IMR-90 (cell line): ENCODE data around the gene FKBP6.
"Not testable (repeated sequence)": the region's sequence is repeated elsewhere in the genome, so short reads cannot be mapped to it uniquely, and the experiment has no call there.

Source experiments
- MXI1 ChIP-seq: IDR thresholded peaks from 2 replicates; pipeline ENCODE4 v1.6.1; 2012; ENCODE audit warnings: low read depth, mild to moderate bottlenecking, low read length, moderate library complexity, borderline replicate concordance
- NFE2L2 ChIP-seq: fragments of 150-350 bp; IDR thresholded peaks from 2 replicates; pipeline ENCODE4 v1.6.1; 2016; ENCODE audit warnings: low read depth, mild to moderate bottlenecking, low read length
- POLR2A ChIP-seq: IDR thresholded peaks from 2 replicates; pipeline ENCODE4 v1.6.1; 2012; ENCODE audit warnings: mild to moderate bottlenecking, low read depth, low read length
- SMC3 ChIP-seq: fragments of 150-350 bp; IDR thresholded peaks from 2 replicates; pipeline ENCODE4 v1.6.1; 2016; ENCODE audit warnings: low read depth, mild to moderate bottlenecking, antibody characterized with exemption, low read length, moderate library complexity
- TF ChIP-seq, protein P1 (sequence below): conservative IDR thresholded peaks from 2 replicates; pipeline ENCODE4 v1.5.1; 2012; ENCODE audit warnings: mild to moderate bottlenecking, low read depth, low read length, improper control_type of control experiment

DNA sequence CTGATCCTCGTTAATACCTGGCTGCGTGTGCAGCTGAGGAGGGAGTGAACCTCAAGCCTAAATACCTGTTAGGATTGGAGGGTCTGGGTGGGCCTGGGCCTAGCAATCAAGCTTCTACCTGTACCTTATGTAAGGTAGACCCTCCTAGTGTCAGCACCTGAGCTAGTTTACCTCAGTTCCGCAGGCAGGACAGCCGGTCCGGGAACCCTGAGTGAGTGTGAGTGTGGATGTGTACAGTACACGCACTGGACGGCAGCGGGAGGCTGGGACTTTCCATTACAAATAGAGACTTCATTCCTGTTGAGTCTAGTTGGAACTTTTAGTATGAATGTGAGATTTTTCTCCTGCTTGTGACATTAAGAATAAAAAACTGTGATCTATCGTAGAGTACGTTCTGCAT, 25.1 kb upstream of the FKBP6 start:
- not testable (repeated sequence) for TF ChIP-seq NFE2L2, POLR2A, SMC3, MXI1
- TF ChIP-seq, protein P1, sequence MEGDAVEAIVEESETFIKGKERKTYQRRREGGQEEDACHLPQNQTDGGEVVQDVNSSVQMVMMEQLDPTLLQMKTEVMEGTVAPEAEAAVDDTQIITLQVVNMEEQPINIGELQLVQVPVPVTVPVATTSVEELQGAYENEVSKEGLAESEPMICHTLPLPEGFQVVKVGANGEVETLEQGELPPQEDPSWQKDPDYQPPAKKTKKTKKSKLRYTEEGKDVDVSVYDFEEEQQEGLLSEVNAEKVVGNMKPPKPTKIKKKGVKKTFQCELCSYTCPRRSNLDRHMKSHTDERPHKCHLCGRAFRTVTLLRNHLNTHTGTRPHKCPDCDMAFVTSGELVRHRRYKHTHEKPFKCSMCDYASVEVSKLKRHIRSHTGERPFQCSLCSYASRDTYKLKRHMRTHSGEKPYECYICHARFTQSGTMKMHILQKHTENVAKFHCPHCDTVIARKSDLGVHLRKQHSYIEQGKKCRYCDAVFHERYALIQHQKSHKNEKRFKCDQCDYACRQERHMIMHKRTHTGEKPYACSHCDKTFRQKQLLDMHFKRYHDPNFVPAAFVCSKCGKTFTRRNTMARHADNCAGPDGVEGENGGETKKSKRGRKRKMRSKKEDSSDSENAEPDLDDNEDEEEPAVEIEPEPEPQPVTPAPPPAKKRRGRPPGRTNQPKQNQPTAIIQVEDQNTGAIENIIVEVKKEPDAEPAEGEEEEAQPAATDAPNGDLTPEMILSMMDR: not testable (repeated sequence)
